A549 (cell line): ENCODE measurements around the gene DPEP2. TPM values are rescaled to one million over a fixed set of nuclear protein-coding genes. Genes with fewer than 3 reads are reported as not detected.

Experiments used
- ATAC-seq, 2 experiments: fragments of 200-7000 bp in 1 of 2; fragments of >200 bp in 1 of 2; cut with Nextera tagmentation in 1 of 2; cut with Tn5 transposase in 1 of 2; 3 replicates each; pipeline versions ENCODE4 v1.8.0 to v1.9.1; 2018 to 2020; ENCODE audit warnings: mild to moderate bottlenecking in 1 of 2, moderate library complexity in 1 of 2
- CTCF ChIA-PET: fragments of 300-600 bp; sonication (Branson Sonifier 250); formaldehyde crosslinking; extraction: SDS; loops from one replicate; lab custom pipeline; 2021; ENCODE audit warnings: antibody characterized with exemption, inconsistent platforms; lab: Yijun Ruan, JAX
- POLR2A ChIA-PET: fragments of 350-600 bp; formaldehyde crosslinking; extraction: SDS; loops from one replicate; lab custom pipeline; 2021; ENCODE audit warnings: antibody characterized with exemption, inconsistent platforms; lab: Yijun Ruan, JAX
- DNase-seq, 2 experiments: peaks; one replicate each; pipeline versions ENCODE4 v3.0.0 to v3.0.0-alpha.2; 2011 to 2016; ENCODE audit warnings: low read depth in 1 of 2, low spot score in 1 of 2
- FAIRE-seq: peaks from 2 replicates; lab custom pipeline; 2011; peaks lifted over from hg19 to GRCh38; lab: Jason Lieb, UNC
- H3K27ac ChIP-seq, 2 experiments: fragments of >200 bp; sonication (Bioruptor Twin); formaldehyde crosslinking; 3 replicates each; pipeline ENCODE4 v1.5.1; 2016 to 2017
- H3K4me1 ChIP-seq: fragments of >200 bp; sonication (Bioruptor Twin); formaldehyde crosslinking; 3 replicates; pipeline ENCODE4 v1.6.1; 2016
- H3K4me2 ChIP-seq: fragments of >200 bp; sonication (Bioruptor Twin); formaldehyde crosslinking; 3 replicates; pipeline ENCODE4 v1.6.1; 2016
- H3K4me3 ChIP-seq: fragments of >200 bp; sonication (Bioruptor Twin); formaldehyde crosslinking; 3 replicates; pipeline ENCODE4 v1.5.1; 2016
- H3K9me3 ChIP-seq: fragments of >200 bp; sonication (Bioruptor Twin); formaldehyde crosslinking; 3 replicates; pipeline ENCODE4 v1.6.1; 2016
- CBX8 ChIP-seq: fragments of 200-600 bp; sonication (generic); IDR thresholded peaks from 2 replicates; pipeline ENCODE4 v1.6.1; 2016
- CEBPB ChIP-seq, 2 experiments: fragments of >200 bp in 1 of 2; sonication (Bioruptor Twin) in 1 of 2; formaldehyde crosslinking in 1 of 2; IDR thresholded peaks; 2 replicates each; pipeline ENCODE4 v1.6.1; 2012 to 2016
- CHD4 ChIP-seq: fragments of 200-600 bp; sonication (generic); IDR thresholded peaks from 2 replicates; pipeline ENCODE4 v1.6.1; 2016; ENCODE audit warnings: antibody characterized with exemption, mild to moderate bottlenecking, borderline replicate concordance
- CTCF ChIP-seq: fragments of >200 bp; sonication (Bioruptor Twin); formaldehyde crosslinking; IDR thresholded peaks from 3 replicates; pipeline ENCODE4 v1.5.1; 2016
- E2F6 ChIP-seq: IDR thresholded peaks from 2 replicates; pipeline ENCODE4 v1.6.1; 2012; ENCODE audit warnings: low read depth, borderline replicate concordance
- EP300 ChIP-seq, 2 experiments: fragments of >200 bp; sonication (Bioruptor Twin); formaldehyde crosslinking; IDR thresholded peaks; 2 replicates in 1 of 2; 3 replicates in 1 of 2; pipeline ENCODE4 v1.6.1; 2016 to 2017
- FOSL2 ChIP-seq, 2 experiments: fragments of 450-650 bp in 1 of 2; fragments of >200 bp in 1 of 2; sonication (Bioruptor Twin) in 1 of 2; formaldehyde crosslinking; IDR thresholded peaks; 2 replicates each; pipeline versions ENCODE4 v1.5.0 to v1.6.1; 2016 to 2020; ENCODE audit warnings: mild to moderate bottlenecking in 1 of 2, moderate library complexity in 1 of 2
- GATA3 ChIP-seq: IDR thresholded peaks from 2 replicates; pipeline ENCODE4 v1.6.1; 2012; ENCODE audit warnings: borderline replicate concordance
- HES2 ChIP-seq: fragments of >200 bp; sonication (Bioruptor Twin); formaldehyde crosslinking; IDR thresholded peaks from 2 replicates; pipeline ENCODE4 v1.6.1; 2016
- HEYL ChIP-seq: fragments of 250-450 bp; sonication (Bioruptor Pico); IDR thresholded peaks from 2 replicates; pipeline ENCODE4 v1.8.0; 2021; ENCODE audit warnings: mild to moderate bottlenecking, moderate library complexity
- HOXA7 ChIP-seq: fragments of 250-450 bp; sonication (Bioruptor Pico); IDR thresholded peaks from 2 replicates; pipeline ENCODE4 v1.5.0; 2020; ENCODE audit warnings: mild to moderate bottlenecking, moderate library complexity
- KDM5A ChIP-seq: fragments of 200-600 bp; sonication (generic); IDR thresholded peaks from 2 replicates; pipeline ENCODE4 v1.6.1; 2016; ENCODE audit warnings: antibody characterized with exemption, mild to moderate bottlenecking
- MAFK ChIP-seq: fragments of 450-650 bp; IDR thresholded peaks from 2 replicates; pipeline ENCODE4 v1.6.1; 2014; ENCODE audit not compliant: partially characterized antibody
- NFE2L2 ChIP-seq: fragments of 150-350 bp; conservative IDR thresholded peaks from 2 replicates; pipeline ENCODE4 v1.6.1; 2014; ENCODE audit warnings: low read length
- NPAS2 ChIP-seq: fragments of 250-450 bp; sonication (Bioruptor Pico); IDR thresholded peaks from 2 replicates; pipeline ENCODE4 v1.8.0; 2022; ENCODE audit warnings: mild to moderate bottlenecking, moderate library complexity, borderline replicate concordance
- NR3C1 ChIP-seq: fragments of >200 bp; sonication (Bioruptor Twin); formaldehyde crosslinking; IDR thresholded peaks from 3 replicates; pipeline ENCODE4 v1.6.1; 2017
- RAD21 ChIP-seq, 2 experiments: fragments of >200 bp in 1 of 2; sonication (Bioruptor Twin) in 1 of 2; formaldehyde crosslinking in 1 of 2; IDR thresholded peaks in 1 of 2; conservative IDR thresholded peaks in 1 of 2; 2 replicates in 1 of 2; 3 replicates in 1 of 2; pipeline ENCODE4 v1.6.1; 2012 to 2018; ENCODE audit warnings: inconsistent platforms in 1 of 2
- REST ChIP-seq: fragments of 200-600 bp; sonication (generic); IDR thresholded peaks from 2 replicates; pipeline ENCODE4 v1.6.1; 2016; ENCODE audit warnings: antibody characterized with exemption, mild to moderate bottlenecking, moderate library complexity
- RFX5 ChIP-seq: fragments of 450-650 bp; IDR thresholded peaks from 2 replicates; pipeline ENCODE4 v1.7.1; 2014; ENCODE audit warnings: antibody characterized with exemption, mild to moderate bottlenecking, moderate library complexity
- TP53 ChIP-seq: fragments of 250-450 bp; sonication (Bioruptor Pico); IDR thresholded peaks from 2 replicates; pipeline ENCODE4 v1.5.0; 2021; ENCODE audit warnings: mild to moderate bottlenecking, moderate library complexity
- USF2 ChIP-seq: fragments of 450-650 bp; IDR thresholded peaks from 2 replicates; pipeline ENCODE4 v1.6.1; 2014; ENCODE audit warnings: antibody characterized with exemption
- ZFP36 ChIP-seq: fragments of 450-650 bp; IDR thresholded peaks from 2 replicates; pipeline ENCODE4 v1.6.1; 2014; ENCODE audit warnings: borderline replicate concordance; ENCODE audit not compliant: partially characterized antibody
- ZNF302 ChIP-seq: fragments of 250-450 bp; sonication (Bioruptor Pico); IDR thresholded peaks from 2 replicates; pipeline ENCODE4 v1.9.0; 2021; ENCODE audit warnings: inconsistent platforms, mild to moderate bottlenecking, moderate library complexity
- ZSCAN20 ChIP-seq: fragments of 250-450 bp; sonication (Bioruptor Pico); IDR thresholded peaks from 2 replicates; pipeline ENCODE4 v1.8.0; 2022; ENCODE audit warnings: mild to moderate bottlenecking, moderate library complexity
- WGBS: methylation state at CpG from one replicate; pipeline ENCODE4 v1.1.6; 2017; ENCODE audit errors: missing lambda C conversion rate; 5-methylcytosine and 5-hydroxymethylcytosine counted together
- polyA plus RNA-seq, 4 experiments: library from polyadenylated mRNA; depleted of rRNA in 3 of 4; stranded (reverse); fragments of >200 nt; fragmentation: RNase III in 1 of 4; extraction: RNeasy Plus Mini Kit Qiagen cat#74134 plus additional on column Dnase treatment in 1 of 4; gene quantifications; 2 replicates in 3 of 4; 3 replicates in 1 of 4; pipeline ENCODE4 v1.2.3, GENCODE V29; 2011 to 2017

The DPEP2 gene
- polyA plus RNA-seq, 2 of the 4 experiments (the other 2 are of a cell fraction) = not detected

GRCh38 chr16:67946128-67946569, 53.1 kb downstream of the DPEP2 start (continued):
- TF ChIP-seq REST (no peak), ZNF302 (CRISPR knock-in tag) (no peak), EP300 (IDR thresholded peaks at IDR 0.05) (no peak)

- Histone ChIP-seq H3K9me3 (no peaks in the 10 kb centered on the region), H3K4me3 (no peak overlapping the region), H3K27ac (no peak overlapping the region), H3K4me1 (no peaks in the 10 kb centered on the region), H3K4me2 (no peak overlapping the region)
- no peak for DNase-seq
- ATAC-seq = no peak
- POLR2A ChIA-PET = interaction anchor here (1.4 kb wide), 1 partner anchor 10 kb away, joined by 5 read pairs; no protein-coding TSS in a partner anchor
- 93% methylated on average over 24 of the region's 24 CpGs for WGBS
- TF ChIP-seq TP53 (CRISPR knock-in tag) (no peak), ZFP36 (no peak), NFE2L2 (no peak), RAD21 (conservative IDR thresholded peaks at IDR 0.05 in 1 of 2, IDR thresholded peaks at IDR 0.05 in 1 of 2) (no peak), NR3C1 (no peak), CHD4 (no peak), CBX8 (no peak), RFX5 (no peak), USF2 (no peak), CTCF (no peak), ZSCAN20 (CRISPR knock-in tag) (no peak)
- CTCF ChIA-PET = interaction anchor here (6.3 kb wide), 1 partner anchor 10 kb away, joined by 29 read pairs; the partner anchor contains the start of gene PSMB10
- no peak for FAIRE-seq
These were observed 53.8 kb downstream of the DPEP2 start for GRCh38 chr16:67945392-67945933.

- no peak for ATAC-seq
- no peak for DNase-seq
- H3K27ac ChIP-seq = no peak overlapping the region
- CTCF ChIA-PET = interaction anchor here (0.5 to 6.3 kb wide), 5 partner anchors 9 to 120 kb away, joined by 3 to 29 read pairs (median 4); partner anchors contain the start of gene PSMB10
- H3K4me3 ChIP-seq = no peak overlapping the region
- no peak for TF ChIP-seq MAFK
- no peak for TF ChIP-seq HOXA7 (CRISPR knock-in tag)
- TF ChIP-seq NFE2L2 = no peak
- TF ChIP-seq GATA3 = no peak
- TF ChIP-seq HES2 = no peak
- TF ChIP-seq KDM5A = no peak
- TF ChIP-seq E2F6 = no peak
- TF ChIP-seq FOSL2 (IDR thresholded peaks at IDR 0.05) = no peak
- no peak for TF ChIP-seq FOSL2 (CRISPR knock-in tag; IDR thresholded peaks at IDR 0.05)
- no peak for TF ChIP-seq NPAS2
- no peak for TF ChIP-seq RAD21 (conservative IDR thresholded peaks at IDR 0.05 in 1 of 2, IDR thresholded peaks at IDR 0.05 in 1 of 2)
- TF ChIP-seq NR3C1 = no peak
- no peak for TF ChIP-seq HEYL
- no peak for TF ChIP-seq TP53 (CRISPR knock-in tag)
- TF ChIP-seq CEBPB (IDR thresholded peaks at IDR 0.05) = no peak
- H3K9me3 ChIP-seq = no peaks in the 10 kb centered on the region
- 98% methylated on average over 15 of the region's 24 CpGs for WGBS
- POLR2A ChIA-PET = interaction anchor here (1.4 kb wide), 1 partner anchor 9 kb away, joined by 5 read pairs; no protein-coding TSS in a partner anchor
- no peaks in the 10 kb centered on the region for H3K4me1 ChIP-seq
- FAIRE-seq = no peak
- no peak overlapping the region for H3K4me2 ChIP-seq
These were observed 54.4 kb downstream of the DPEP2 start for GRCh38 chr16:67944690-67945391.
